Activated CD4-positive, alpha-beta T cell treated with anti-CD3 and anti-CD28 coated beads, Interleukin-2, amount 10 ng/mL, durations not matched to agents 7 days and 5 days (primary cell): ENCODE data around the gene CRB2. TPM values are rescaled to one million over a fixed set of nuclear protein-coding genes. Genes with fewer than 3 reads are reported as not detected.

Source experiments
- CTCF ChIA-PET: fragments of 350-600 bp; sonication (Branson Sonifier 250); formaldehyde crosslinking; loops from one replicate; lab custom pipeline; 2021; ENCODE audit warnings: antibody characterized with exemption; lab: Charles Lee
- POLR2A ChIA-PET: fragments of 350-600 bp; sonication (Branson Sonifier 250); formaldehyde crosslinking; loops from one replicate; lab custom pipeline; 2021; ENCODE audit warnings: antibody characterized with exemption; lab: Charles Lee
- DNase-seq: peaks from one replicate; pipeline ENCODE4 v3.0.0-alpha.2; 2020
- H3K27ac Mint-ChIP-seq: one replicate; pipeline ENCODE4 v1.8.0; 2021; ENCODE audit warnings: mild to moderate bottlenecking, moderate library complexity, mixed read lengths
- H3K27me3 Mint-ChIP-seq: one replicate; pipeline ENCODE4 v1.8.0; 2021; ENCODE audit warnings: mixed read lengths
- H3K36me3 Mint-ChIP-seq: one replicate; pipeline ENCODE4 v1.8.0; 2021; ENCODE audit warnings: low read depth, mixed read lengths
- H3K4me1 Mint-ChIP-seq: one replicate; pipeline ENCODE4 v1.8.0; 2021; ENCODE audit warnings: mixed read lengths
- H3K4me3 Mint-ChIP-seq: one replicate; pipeline ENCODE4 v1.8.0; 2021; ENCODE audit warnings: mild to moderate bottlenecking, moderate library complexity, mixed read lengths
- H3K9me3 Mint-ChIP-seq: one replicate; pipeline ENCODE4 v1.8.0; 2021; ENCODE audit warnings: mixed read lengths
- total RNA-seq, 2 experiments: library from RNA; stranded (reverse); gene quantifications; one replicate each; pipeline ENCODE4 v1.2.3, GENCODE V29; 2021

The CRB2 gene
- total RNA-seq, 2 experiments from 2014 or later = not detected

GRCh38 chr9:123412171-123412820 is 56.3 kb downstream of the CRB2 start:
- Mint-ChIP-seq H3K4me3 (no peak overlapping the region), H3K36me3 (no peaks in the 10 kb centered on the region), H3K9me3 (no peaks in the 10 kb centered on the region), H3K27ac (no peak overlapping the region), H3K27me3 (no peaks in the 10 kb centered on the region), H3K4me1 (no peaks in the 10 kb centered on the region)
- ChIA-PET CTCF (interaction anchor here (0.6 kb wide), 1 partner anchor 1381 kb away, joined by 3 read pairs; no protein-coding TSS in a partner anchor), POLR2A (no interaction called here)
- no peak for DNase-seq

GRCh38 chr9:123414204-123414603 is 58.2 kb downstream of the CRB2 start:
- Mint-ChIP-seq H3K4me3 (no peak overlapping the region), H3K4me1 (peaks cover 2% of the 10 kb centered on the region), H3K27me3 (no peaks in the 10 kb centered on the region), H3K27ac (no peak overlapping the region), H3K9me3 (no peaks in the 10 kb centered on the region), H3K36me3 (no peaks in the 10 kb centered on the region)
- CTCF ChIA-PET = no interaction called here
- no peak for DNase-seq
- POLR2A ChIA-PET = no interaction called here

GRCh38 chr9:123414936-123415930 is 59.2 kb downstream of the CRB2 start:
- Mint-ChIP-seq H3K27ac (no peak overlapping the region), H3K4me1 (peaks cover 2% of the 10 kb centered on the region), H3K27me3 (no peaks in the 10 kb centered on the region), H3K4me3 (no peak overlapping the region), H3K36me3 (no peaks in the 10 kb centered on the region), H3K9me3 (no peaks in the 10 kb centered on the region)
- DNase-seq = no peak
- CTCF ChIA-PET = no interaction called here
- POLR2A ChIA-PET = no interaction called here

GRCh38 chr9:123416176-123416575 is 60.2 kb downstream of the CRB2 start:
- H3K9me3 Mint-ChIP-seq = no peaks in the 10 kb centered on the region
- H3K4me3 Mint-ChIP-seq = no peak overlapping the region
- H3K36me3 Mint-ChIP-seq = no peaks in the 10 kb centered on the region
- peaks cover 2% of the 10 kb centered on the region for H3K4me1 Mint-ChIP-seq
- CTCF ChIA-PET = no interaction called here
- no peak for DNase-seq
- no peak overlapping the region for H3K27ac Mint-ChIP-seq
- H3K27me3 Mint-ChIP-seq = no peaks in the 10 kb centered on the region
- POLR2A ChIA-PET = no interaction called here

- ChIA-PET CTCF (no interaction called here), POLR2A (no interaction called here)
- H3K9me3 Mint-ChIP-seq = no peaks in the 10 kb centered on the region
- H3K36me3 Mint-ChIP-seq = no peaks in the 10 kb centered on the region
- peaks cover 2% of the 10 kb centered on the region for H3K4me1 Mint-ChIP-seq
- no peak for DNase-seq
- H3K4me3 Mint-ChIP-seq = no peak overlapping the region
- H3K27me3 Mint-ChIP-seq = no peaks in the 10 kb centered on the region
- H3K27ac Mint-ChIP-seq = no peak overlapping the region
These were observed 61.5 kb downstream of the CRB2 start for GRCh38 chr9:123417289-123418051.

GRCh38 chr9:123418052-123418430 is 62.0 kb downstream of the CRB2 start:
- DNase-seq = no peak
- POLR2A ChIA-PET = no interaction called here
- Mint-ChIP-seq H3K27ac (no peak overlapping the region), H3K36me3 (no peaks in the 10 kb centered on the region), H3K9me3 (no peaks in the 10 kb centered on the region), H3K4me1 (peaks cover 2% of the 10 kb centered on the region), H3K27me3 (no peaks in the 10 kb centered on the region), H3K4me3 (no peak overlapping the region)
- CTCF ChIA-PET = no interaction called here

GRCh38 chr9:123418506-123418905 is 62.5 kb downstream of the CRB2 start:
- peak overlapping the region; percentile 14 for H3K27ac Mint-ChIP-seq
- H3K36me3 Mint-ChIP-seq = no peaks in the 10 kb centered on the region
- ChIA-PET CTCF (no interaction called here), POLR2A (no interaction called here)
- H3K27me3 Mint-ChIP-seq = no peaks in the 10 kb centered on the region
- no peak for DNase-seq
- H3K4me1 Mint-ChIP-seq = peaks cover 2% of the 10 kb centered on the region
- no peak overlapping the region for H3K4me3 Mint-ChIP-seq
- no peaks in the 10 kb centered on the region for H3K9me3 Mint-ChIP-seq

GRCh38 chr9:123419091-123419490 is 63.1 kb downstream of the CRB2 start:
- DNase-seq = no peak
- Mint-ChIP-seq H3K4me1 (peaks cover 2% of the 10 kb centered on the region), H3K27ac (peak overlapping the region; percentile 14), H3K36me3 (no peaks in the 10 kb centered on the region), H3K27me3 (no peaks in the 10 kb centered on the region), H3K4me3 (no peak overlapping the region), H3K9me3 (no peaks in the 10 kb centered on the region)
- ChIA-PET POLR2A (no interaction called here), CTCF (no interaction called here)

- Mint-ChIP-seq H3K4me1 (peaks cover 2% of the 10 kb centered on the region), H3K36me3 (no peaks in the 10 kb centered on the region), H3K9me3 (no peaks in the 10 kb centered on the region), H3K4me3 (no peak overlapping the region), H3K27ac (no peak overlapping the region), H3K27me3 (no peaks in the 10 kb centered on the region)
- ChIA-PET CTCF (no interaction called here), POLR2A (no interaction called here)
- no peak for DNase-seq
These were observed 64.0 kb downstream of the CRB2 start for GRCh38 chr9:123419721-123420591.

GRCh38 chr9:123420592-123421111 is 64.7 kb downstream of the CRB2 start:
- H3K27me3 Mint-ChIP-seq = no peaks in the 10 kb centered on the region
- no peak for DNase-seq
- no peaks in the 10 kb centered on the region for H3K9me3 Mint-ChIP-seq
- H3K27ac Mint-ChIP-seq = no peak overlapping the region
- H3K4me3 Mint-ChIP-seq = no peak overlapping the region
- CTCF ChIA-PET = no interaction called here
- POLR2A ChIA-PET = no interaction called here
- H3K36me3 Mint-ChIP-seq = no peaks in the 10 kb centered on the region
- H3K4me1 Mint-ChIP-seq = peaks cover 2% of the 10 kb centered on the region

- DNase-seq = no peak
- Mint-ChIP-seq H3K27me3 (no peaks in the 10 kb centered on the region), H3K4me1 (peaks cover 2% of the 10 kb centered on the region), H3K9me3 (no peaks in the 10 kb centered on the region), H3K27ac (no peak overlapping the region), H3K36me3 (no peaks in the 10 kb centered on the region), H3K4me3 (no peak overlapping the region)
- POLR2A ChIA-PET = no interaction called here
- CTCF ChIA-PET = no interaction called here
These were observed 65.2 kb downstream of the CRB2 start for GRCh38 chr9:123421186-123421585.

- Mint-ChIP-seq H3K4me1 (peaks cover 2% of the 10 kb centered on the region), H3K4me3 (no peak overlapping the region), H3K9me3 (no peaks in the 10 kb centered on the region), H3K27me3 (no peaks in the 10 kb centered on the region), H3K27ac (peak overlapping the region; percentile 55), H3K36me3 (no peaks in the 10 kb centered on the region)
- no peak for DNase-seq
- POLR2A ChIA-PET = no interaction called here
- CTCF ChIA-PET = no interaction called here
These were observed 65.9 kb downstream of the CRB2 start for GRCh38 chr9:123421801-123422455.
